AG10803 (cell line): Measurements from ENCODE around the gene SLC29A1.
"Not testable (repeated sequence)": the region's sequence is repeated elsewhere in the genome, so short reads cannot be mapped to it uniquely, and the experiment has no call there.

ENCODE experiments used
- DNase-seq: peaks from one replicate; pipeline ENCODE4 v3.0.0; 2010; ENCODE audit warnings: low read depth
- H3K4me3 ChIP-seq: 2 replicates; pipeline ENCODE4 v1.5.1; 2011; ENCODE audit warnings: mild to moderate bottlenecking, low read length, control low read depth
- CTCF ChIP-seq: conservative IDR thresholded peaks from 2 replicates; pipeline ENCODE4 v1.5.1; 2011; ENCODE audit warnings: mild to moderate bottlenecking, low read length, control low read depth, inconsistent platforms

Gene SLC29A1

GRCh38 chr6:44179648-44180047 lies 43.7 kb upstream of the SLC29A1 start:
- H3K4me3 ChIP-seq, result no peak overlapping the region
- no peak for TF ChIP-seq CTCF
- DNase-seq, result no peak

DNA sequence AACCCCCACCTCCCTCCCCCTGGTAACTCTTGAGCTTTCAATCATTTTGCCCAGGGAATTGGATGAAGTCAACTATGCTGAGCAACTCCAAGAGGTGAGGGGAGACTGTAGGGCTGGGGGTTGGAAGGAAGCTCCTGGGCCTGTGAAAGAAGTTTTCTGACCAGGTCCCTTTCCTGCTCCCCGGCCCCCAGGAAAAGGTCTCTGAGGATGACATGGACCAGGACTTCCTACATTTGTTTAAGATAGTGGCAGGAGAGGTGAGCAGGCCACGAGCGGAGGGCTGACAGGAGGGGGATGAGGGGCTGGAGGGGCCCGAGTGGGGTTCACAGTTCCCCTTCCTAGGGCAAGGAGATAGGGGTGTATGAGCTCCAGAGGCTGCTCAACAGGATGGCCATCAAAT lies 43.0 kb upstream of the SLC29A1 start:
- H3K4me3 ChIP-seq, result no peak overlapping the region
- no peak for TF ChIP-seq CTCF
- DNase-seq, result no peak

DNA sequence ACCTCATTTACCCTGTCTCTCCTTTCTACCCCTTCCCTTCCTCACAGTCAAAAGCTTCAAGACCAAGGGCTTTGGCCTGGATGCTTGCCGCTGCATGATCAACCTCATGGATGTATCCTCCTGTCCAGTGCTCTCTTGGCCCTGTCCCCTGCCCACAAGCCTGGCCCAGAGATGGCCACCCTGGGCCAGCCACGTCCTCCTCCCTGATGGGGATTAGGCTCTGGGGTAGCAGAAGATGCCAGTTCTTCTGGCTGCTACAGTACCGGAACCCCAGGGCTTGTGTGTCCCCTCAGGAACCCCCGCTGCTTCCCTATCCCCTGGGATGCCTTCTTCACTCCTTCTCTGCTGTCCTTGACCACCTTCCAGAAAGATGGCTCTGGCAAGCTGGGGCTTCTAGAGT lies 42.5 kb upstream of the SLC29A1 start:
- H3K4me3 ChIP-seq, result no peak overlapping the region
- DNase-seq, result no peak
- no peak for TF ChIP-seq CTCF

DNA sequence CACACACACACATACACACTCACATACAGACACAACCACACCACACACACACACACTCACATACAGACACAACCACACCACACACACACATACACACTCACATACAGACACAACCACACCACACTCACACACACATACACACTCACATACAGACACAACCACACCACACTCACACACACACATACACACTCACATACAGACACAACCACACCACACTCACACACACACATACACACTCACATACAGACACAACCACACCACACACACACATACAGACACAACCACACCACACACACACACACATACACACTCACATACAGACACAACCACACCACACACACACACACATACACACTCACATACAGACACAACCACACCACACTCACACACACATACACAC lies 41.6 kb upstream of the SLC29A1 start:
- DNase-seq, H3K4me3 ChIP-seq: not testable (repeated sequence)

DNA sequence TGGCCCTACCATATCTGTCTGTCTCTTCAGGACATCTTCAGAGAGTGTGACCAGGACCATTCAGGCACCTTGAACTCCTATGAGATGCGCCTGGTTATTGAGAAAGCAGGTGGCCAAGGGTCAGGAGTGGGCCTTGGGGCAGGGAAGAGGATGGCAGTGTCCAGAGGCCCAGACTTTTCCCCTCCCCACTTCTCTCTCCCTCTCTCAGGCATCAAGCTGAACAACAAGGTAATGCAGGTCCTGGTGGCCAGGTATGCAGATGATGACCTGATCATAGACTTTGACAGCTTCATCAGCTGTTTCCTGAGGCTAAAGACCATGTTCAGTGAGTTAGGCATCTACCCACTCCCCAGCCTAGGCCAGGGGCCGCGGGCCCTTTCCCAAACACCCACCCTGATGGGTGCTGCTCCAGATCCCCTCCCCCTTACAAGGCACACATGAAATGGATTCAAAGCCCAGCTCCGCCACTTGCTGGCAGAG lies 40.4 kb upstream of the SLC29A1 start:
- no peak for TF ChIP-seq CTCF
- DNase-seq, result no peak
- no peak overlapping the region for H3K4me3 ChIP-seq

DNA sequence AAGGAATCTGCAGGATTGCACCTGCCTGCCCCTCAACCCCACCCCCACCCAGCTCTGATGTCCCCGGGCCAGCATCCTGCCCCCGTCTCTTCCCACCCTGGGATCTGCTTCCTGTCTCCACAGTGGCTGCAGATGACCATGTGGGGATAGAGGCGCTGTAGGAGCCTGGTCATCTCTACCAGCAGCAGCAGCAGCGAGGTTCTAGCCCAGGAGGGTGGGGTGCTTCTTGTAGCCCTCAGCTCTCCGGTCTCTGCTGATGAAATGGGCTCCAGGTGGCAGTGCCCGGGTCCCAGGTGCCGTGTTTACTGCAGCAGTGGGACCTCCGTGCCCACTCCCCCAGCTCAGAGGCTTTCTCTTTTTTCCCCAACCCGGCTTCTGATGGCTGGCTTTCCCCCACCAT lies 39.6 kb upstream of the SLC29A1 start:
- no peak for DNase-seq

DNA sequence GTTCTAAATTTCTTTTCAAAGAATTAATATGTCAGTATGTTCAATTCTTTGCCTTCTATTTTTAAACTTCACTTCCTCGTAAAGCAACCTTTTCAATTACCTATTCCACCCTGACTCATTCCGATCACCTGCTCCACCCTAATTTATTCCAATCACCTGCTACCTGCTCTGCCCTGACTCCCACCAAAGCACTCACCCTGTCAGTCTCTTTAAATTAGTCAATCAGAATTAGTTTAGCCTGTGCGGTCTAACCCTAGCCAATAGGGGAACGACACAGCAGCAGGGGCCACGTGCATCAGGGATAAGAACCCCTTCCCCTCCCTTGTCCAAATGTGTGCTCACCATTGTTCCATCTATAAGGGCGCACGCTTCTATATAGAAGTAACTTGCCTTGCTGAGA lies 38.0 kb upstream of the SLC29A1 start:
- H3K4me3 ChIP-seq, DNase-seq: not testable (repeated sequence)

More for the DNA sequence above, 39.6 kb upstream of the SLC29A1 start:
- H3K4me3 ChIP-seq, result no peak overlapping the region
- no peak for TF ChIP-seq CTCF

- DNase-seq, result no peak
- no peak overlapping the region for H3K4me3 ChIP-seq
- TF ChIP-seq CTCF, result no peak
Measured at GRCh38 chr6:44185953-44186634, 37.3 kb upstream of the SLC29A1 start.
